ENCODE measurements around the gene URB2. TPM values are rescaled to one million over a fixed set of nuclear protein-coding genes. Genes with fewer than 3 reads are reported as not detected.

Gene URB2
- total RNA-seq, 1 donor from 2014 or later, result 21.3 TPM

- intact Hi-C loops (cut with micrococcal nuclease), result no loop called here
Measured at GRCh38 chr1:229643996-229644745, 18.1 kb downstream of the URB2 start.

GRCh38 chr1:229645324-229645993 is 19.4 kb downstream of the URB2 start:
- intact Hi-C loops (cut with micrococcal nuclease), result no loop called here

GRCh38 chr1:229648406-229648805 is 22.4 kb downstream of the URB2 start:
- intact Hi-C loops (cut with micrococcal nuclease), result no loop called here

- intact Hi-C loops (cut with micrococcal nuclease), result no loop called here
Measured at GRCh38 chr1:229650045-229650444, 24.0 kb downstream of the URB2 start.

- intact Hi-C loops (cut with micrococcal nuclease), result no loop called here
Measured at GRCh38 chr1:229651546-229651945, 25.5 kb downstream of the URB2 start.

GRCh38 chr1:229653420-229653819 is 27.4 kb downstream of the URB2 start:
- intact Hi-C loops (cut with micrococcal nuclease), result no loop called here

GRCh38 chr1:229655781-229656180 is 29.7 kb downstream of the URB2 start:
- intact Hi-C loops (cut with micrococcal nuclease), result no loop called here

GRCh38 chr1:229657993-229658755 is 32.1 kb downstream of the URB2 start:
- intact Hi-C loops (cut with micrococcal nuclease), result no loop called here

- intact Hi-C loops (cut with micrococcal nuclease), result loop anchor here (1.0 to 10.0 kb wide), 2 partner anchors 194 to 649 kb away; no protein-coding TSS in a partner anchor
Measured at GRCh38 chr1:229661022-229661877, 35.2 kb downstream of the URB2 start.

GRCh38 chr1:229661897-229662296 is 35.9 kb downstream of the URB2 start:
- intact Hi-C loops (cut with micrococcal nuclease), result loop anchor here (1.0 to 10.0 kb wide), 2 partner anchors 193 to 648 kb away; no protein-coding TSS in a partner anchor

GRCh38 chr1:229664133-229664689 is 38.2 kb downstream of the URB2 start:
- intact Hi-C loops (cut with micrococcal nuclease), result loop anchor here (10.0 kb wide), 1 partner anchor 191 kb away; no protein-coding TSS in a partner anchor

- intact Hi-C loops (cut with micrococcal nuclease), result loop anchor here (10.0 kb wide), 1 partner anchor 189 kb away; no protein-coding TSS in a partner anchor
Measured at GRCh38 chr1:229665912-229666558, 40.0 kb downstream of the URB2 start.

GRCh38 chr1:229666585-229666984 is 40.5 kb downstream of the URB2 start:
- intact Hi-C loops (cut with micrococcal nuclease), result loop anchor here (10.0 kb wide), 1 partner anchor 188 kb away; no protein-coding TSS in a partner anchor

- intact Hi-C loops (cut with micrococcal nuclease), result loop anchor here (10.0 kb wide), 1 partner anchor 185 kb away; no protein-coding TSS in a partner anchor
Measured at GRCh38 chr1:229669333-229669732, 43.3 kb downstream of the URB2 start.

- intact Hi-C loops (cut with micrococcal nuclease), result no loop called here
Measured at GRCh38 chr1:229671310-229671709, 45.3 kb downstream of the URB2 start.

GRCh38 chr1:229672246-229672645 is 46.2 kb downstream of the URB2 start:
- intact Hi-C loops (cut with micrococcal nuclease), result no loop called here

- intact Hi-C loops (cut with micrococcal nuclease), result no loop called here
Measured at GRCh38 chr1:229674042-229674441, 48.0 kb downstream of the URB2 start.

- intact Hi-C loops (cut with micrococcal nuclease), result no loop called here
Measured at GRCh38 chr1:229675396-229675795, 49.3 kb downstream of the URB2 start.

- intact Hi-C loops (cut with micrococcal nuclease), result no loop called here
Measured at GRCh38 chr1:229685149-229685548, 59.1 kb downstream of the URB2 start.

- intact Hi-C loops (cut with micrococcal nuclease), result no loop called here
Measured at GRCh38 chr1:229689273-229689672, 63.2 kb downstream of the URB2 start.

All from T-helper 2 cell treated with Interferon-gamma antibody and Interleukin-4, amounts not matched to agents 100 ng/mL and 5 ng/mL, for 36 hours (primary cell).